ENCODE results near the gene PCGF2. TPM values are rescaled to one million over a fixed set of nuclear protein-coding genes. Genes with fewer than 3 reads are reported as not detected.
A peak's percentile ranks its signal among the peaks of the same experiment; 100 is the strongest.

The PCGF2 gene
- total and polyA plus RNA-seq, 9 of the 15 experiments (the other 6 are each of a cell fraction or from before 2014, with no cell fraction given) = 1.3 to 33.4 (median 7.0) TPM

- H3K27me3 ChIP-seq (ENCODE audit: control insufficient read depth in 2 of 2, insufficient read depth in 2 of 2, low read length in 2 of 2) = no peaks in the 10 kb centered on the region
- CTCF ChIA-PET (ENCODE audit: low intra/inter-chr PET ratio) = no interaction called here
- WGBS (ENCODE audit: insufficient coverage, low coverage, missing lambda C conversion rate) = 51% methylated on average over 5 of the region's 5 CpGs
- no peak overlapping the region for H3K9ac ChIP-seq (ENCODE audit: insufficient read depth in 1 of 2, low read depth in 2 of 2, low read length in 2 of 2)
- peak overlapping the region; percentile 93; the same call in 1 of the 2 replicates for H3K4me2 ChIP-seq (ENCODE audit: insufficient read depth, low read length)
- TF ChIP-seq E2F8 (IDR thresholded peaks at IDR 0.05; ENCODE audit: low read depth, partially characterized antibody) (no peak), ETV5 (CRISPR knock-in tag; IDR thresholded peaks at IDR 0.05; ENCODE audit: low read depth) (no peak), ZNF717 (CRISPR knock-in tag; IDR thresholded peaks at IDR 0.05) (no peak), ZNF551 (CRISPR knock-in tag; IDR thresholded peaks at IDR 0.05) (no peak), MLLT1 (IDR thresholded peaks at IDR 0.05) (no peak), ZFP36 (IDR thresholded peaks at IDR 0.05; ENCODE audit: low read depth, low read length, partially characterized antibody) (no peak), ZNF311 (CRISPR knock-in tag; IDR thresholded peaks at IDR 0.05) (no peak), CGGBP1 (CRISPR knock-in tag; IDR thresholded peaks at IDR 0.05) (no peak), NR4A1 (CRISPR knock-in tag; IDR thresholded peaks at IDR 0.05) (no peak), NR4A1 (tag; IDR thresholded peaks at IDR 0.05) (no peak), RBM34 (IDR thresholded peaks at IDR 0.05; ENCODE audit: borderline replicate concordance, insufficient read depth, low read length) (no peak), RNF219 (CRISPR knock-in tag; IDR thresholded peaks at IDR 0.05) (no peak), L3MBTL2 (IDR thresholded peaks at IDR 0.05) (no peak), YY1 (IDR thresholded peaks at IDR 0.05; ENCODE audit: borderline replicate concordance in 1 of 3, control insufficient read depth in 1 of 3, extremely low read depth in 1 of 3, insufficient read depth in 3 of 3, insufficient read length in 1 of 3, insufficient replicate concordance in 2 of 3, low read depth in 1 of 3, low read length in 2 of 3) (no peak), ZNF707 (CRISPR knock-in tag; conservative IDR thresholded peaks at IDR 0.05) (no peak)
- BruUV-seq (replicated peaks) = no TSS peak
- no peak for FAIRE-seq
- DNase-seq (ENCODE audit: extremely low read depth in 1 of 4, low spot score in 3 of 4) = no peak
- no peak overlapping the region for H3K27ac ChIP-seq (ENCODE audit: extremely low read depth, low read depth, low read length)
- no peak overlapping the region for H3K4me3 ChIP-seq
- H3K79me2 ChIP-seq (ENCODE audit: control insufficient read depth, insufficient read depth, low read length) = peaks cover 42% of the 10 kb centered on the region
- POLR2A ChIA-PET = interaction anchor here (2.5 kb wide), 1 partner anchor 8 kb away, joined by 19 read pairs; no protein-coding TSS in a partner anchor
- no peaks in the 10 kb centered on the region for H3K9me3 ChIP-seq (replicated peaks; ENCODE audit: control insufficient read depth, insufficient read depth, low read depth, low read length)
- peaks cover 10% of the 10 kb centered on the region; the same call in 1 of the 2 replicates for H4K20me1 ChIP-seq (replicated peaks; ENCODE audit: control insufficient read depth, insufficient read depth, low read length)
- no peak for ATAC-seq
- H3K4me1 ChIP-seq (replicated peaks in 1 of 2; ENCODE audit: control insufficient read depth in 2 of 2, insufficient read depth in 2 of 2, low read length in 2 of 2) = peaks cover 20% of the 10 kb centered on the region in 2 experiments
- H3K9me1 ChIP-seq (ENCODE audit: control insufficient read depth, insufficient read depth, low read length) = no peaks in the 10 kb centered on the region
- H3K36me3 ChIP-seq (ENCODE audit: control insufficient read depth, insufficient read depth, low read length) = peaks cover 35% of the 10 kb centered on the region
- intact Hi-C loops (cut with micrococcal nuclease) (no loop called here), in situ Hi-C loops (cut with MboI) (no loop called here)
- no peak overlapping the region for H2AFZ ChIP-seq (ENCODE audit: low read depth, low read length)
Measured at GRCh38 chr17:38796451-38797157, 48.5 kb upstream of the PCGF2 start.

Measured in K562 (cell line).